HG03095 (cell line): ENCODE measurements around the gene KRTAP10-3.
"Not testable (repeated sequence)": the region's sequence is repeated elsewhere in the genome, so short reads cannot be mapped to it uniquely, and the experiment has no call there.

Source experiments
- ATAC-seq: cut with Tn5 transposase; IDR thresholded peaks from one replicate; pipeline ENCODE4 v1.9.1; 2021; ENCODE audit warnings: moderate library complexity; ENCODE audit not compliant: unreplicated experiment

The KRTAP10-3 gene

GRCh38 chr21:44572959-44573583 lies 14.5 kb upstream of the KRTAP10-3 start:
- ATAC-seq = no peak

GRCh38 chr21:44571844-44572782 lies 13.5 kb upstream of the KRTAP10-3 start:
- no peak for ATAC-seq

- ATAC-seq = no peak
These were observed 12.7 kb upstream of the KRTAP10-3 start for GRCh38 chr21:44571296-44571695.

GRCh38 chr21:44569861-44570517 lies 11.4 kb upstream of the KRTAP10-3 start:
- ATAC-seq = no peak

GRCh38 chr21:44568667-44569556 lies 10.3 kb upstream of the KRTAP10-3 start:
- ATAC-seq = no peak

GRCh38 chr21:44568261-44568660 lies 9.7 kb upstream of the KRTAP10-3 start:
- ATAC-seq = no peak

GRCh38 chr21:44567481-44568171 lies 9.0 kb upstream of the KRTAP10-3 start:
- no peak for ATAC-seq

- ATAC-seq = no peak
These were observed 7.8 kb upstream of the KRTAP10-3 start for GRCh38 chr21:44566403-44566802.

- ATAC-seq = no peak
These were observed 6.4 kb upstream of the KRTAP10-3 start for GRCh38 chr21:44564886-44565598.

GRCh38 chr21:44564099-44564498 lies 5.5 kb upstream of the KRTAP10-3 start:
- no peak for ATAC-seq

- not testable (repeated sequence) for ATAC-seq
These were observed 293 bp downstream of the KRTAP10-3 start for GRCh38 chr21:44558329-44558675.

GRCh38 chr21:44557491-44558328 lies 885 bp downstream of the KRTAP10-3 start:
- no peak for ATAC-seq

GRCh38 chr21:44556879-44557278 lies 1.7 kb downstream of the KRTAP10-3 start:
- no peak for ATAC-seq

GRCh38 chr21:44555200-44555875 lies 3.3 kb downstream of the KRTAP10-3 start:
- ATAC-seq = no peak

- no peak for ATAC-seq
These were observed 5.9 kb downstream of the KRTAP10-3 start for GRCh38 chr21:44552681-44553080.

- no peak for ATAC-seq
These were observed 6.5 kb downstream of the KRTAP10-3 start for GRCh38 chr21:44552136-44552535.

GRCh38 chr21:44551340-44551961 lies 7.1 kb downstream of the KRTAP10-3 start, which contains the start of gene KRTAP10-2:
KRTAP10-2 (minus strand) TSS chr21:44551505; CDS start chr21:44551458, 47 bp downstream.
- no peak for ATAC-seq
